Adipocyte (in vitro differentiated cells): ENCODE measurements around the gene VAV2.

ENCODE experiments used
- DNase-seq: peaks from one replicate; pipeline ENCODE4 v3.0.0-alpha.2; 2015; ENCODE audit warnings: low read depth
- H3K27me3 ChIP-seq: replicated peaks from 2 replicates; pipeline ENCODE4 v1.7.0; 2013; ENCODE audit warnings: mild to moderate bottlenecking, low read length, moderate library complexity; ENCODE audit not compliant: control insufficient read depth, insufficient read depth
- H3K36me3 ChIP-seq: 2 replicates; pipeline ENCODE4 v1.7.0; 2013; ENCODE audit warnings: low read length, mild to moderate bottlenecking, moderate library complexity; ENCODE audit not compliant: control insufficient read depth, insufficient read depth, severe bottlenecking
- H3K4me1 ChIP-seq: 2 replicates; pipeline ENCODE4 v1.7.0; 2013; ENCODE audit warnings: mild to moderate bottlenecking, low read length, moderate library complexity; ENCODE audit not compliant: control insufficient read depth, insufficient read depth
- H3K4me3 ChIP-seq: 2 replicates; pipeline ENCODE4 v1.7.0; 2013; ENCODE audit warnings: mild to moderate bottlenecking, low read length, moderate library complexity
- H3K9ac ChIP-seq: 2 replicates; pipeline ENCODE4 v1.7.0; 2013; ENCODE audit warnings: mild to moderate bottlenecking, low read length, moderate library complexity
- H3K9me3 ChIP-seq: 2 replicates; pipeline ENCODE4 v1.7.0; 2013; ENCODE audit warnings: mild to moderate bottlenecking, low read length, moderate library complexity; ENCODE audit not compliant: control insufficient read depth

The VAV2 gene

GRCh38 chr9:133951265-133951664, 40.9 kb downstream of the VAV2 start:
- no peak overlapping the region for H3K4me3 ChIP-seq
- H3K9me3 ChIP-seq = no peaks in the 10 kb centered on the region
- DNase-seq = no peak
- no peak overlapping the region for H3K9ac ChIP-seq
- H3K36me3 ChIP-seq = no peaks in the 10 kb centered on the region
- H3K27me3 ChIP-seq = no peaks in the 10 kb centered on the region
- H3K4me1 ChIP-seq = peaks cover 17% of the 10 kb centered on the region

DNA sequence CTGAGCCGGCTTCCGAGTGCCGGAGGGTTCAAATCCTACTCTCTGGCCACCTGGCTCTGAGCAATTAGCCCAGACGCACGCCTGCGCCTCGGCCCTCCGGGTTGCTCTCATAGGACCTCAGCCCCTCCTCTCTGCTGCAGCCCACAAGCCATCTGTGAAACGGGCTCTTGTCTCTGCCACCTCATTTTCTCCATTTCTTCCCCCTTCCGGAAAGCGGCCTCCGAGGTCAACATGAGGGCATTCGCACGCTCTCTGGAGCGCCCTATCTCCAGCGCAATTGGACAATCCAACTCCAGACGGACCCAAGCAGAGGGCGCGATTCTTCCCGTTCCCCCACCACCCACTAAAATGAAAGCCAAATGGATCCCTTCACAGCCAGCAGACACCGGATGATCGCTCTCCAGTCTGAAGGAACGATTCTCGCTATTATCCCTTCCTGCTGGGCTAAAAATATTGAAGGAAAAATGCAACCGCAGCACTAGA, 41.5 kb downstream of the VAV2 start:
- no peaks in the 10 kb centered on the region for H3K36me3 ChIP-seq
- peak; percentile 36 for DNase-seq
- H3K9me3 ChIP-seq = no peaks in the 10 kb centered on the region
- no peaks in the 10 kb centered on the region for H3K27me3 ChIP-seq
- peak overlapping the region; percentile 64 for H3K4me3 ChIP-seq
- peaks cover 11% of the 10 kb centered on the region for H3K4me1 ChIP-seq
- H3K9ac ChIP-seq = no peak overlapping the region

- no peaks in the 10 kb centered on the region for H3K9me3 ChIP-seq
- peaks cover 11% of the 10 kb centered on the region for H3K4me1 ChIP-seq
- no peak overlapping the region for H3K9ac ChIP-seq
- peak overlapping the region; percentile 64 for H3K4me3 ChIP-seq
- no peak for DNase-seq
- H3K36me3 ChIP-seq = no peaks in the 10 kb centered on the region
- H3K27me3 ChIP-seq = no peaks in the 10 kb centered on the region
Observed at GRCh38 chr9:133950192-133950591, 41.9 kb downstream of the VAV2 start.

DNA sequence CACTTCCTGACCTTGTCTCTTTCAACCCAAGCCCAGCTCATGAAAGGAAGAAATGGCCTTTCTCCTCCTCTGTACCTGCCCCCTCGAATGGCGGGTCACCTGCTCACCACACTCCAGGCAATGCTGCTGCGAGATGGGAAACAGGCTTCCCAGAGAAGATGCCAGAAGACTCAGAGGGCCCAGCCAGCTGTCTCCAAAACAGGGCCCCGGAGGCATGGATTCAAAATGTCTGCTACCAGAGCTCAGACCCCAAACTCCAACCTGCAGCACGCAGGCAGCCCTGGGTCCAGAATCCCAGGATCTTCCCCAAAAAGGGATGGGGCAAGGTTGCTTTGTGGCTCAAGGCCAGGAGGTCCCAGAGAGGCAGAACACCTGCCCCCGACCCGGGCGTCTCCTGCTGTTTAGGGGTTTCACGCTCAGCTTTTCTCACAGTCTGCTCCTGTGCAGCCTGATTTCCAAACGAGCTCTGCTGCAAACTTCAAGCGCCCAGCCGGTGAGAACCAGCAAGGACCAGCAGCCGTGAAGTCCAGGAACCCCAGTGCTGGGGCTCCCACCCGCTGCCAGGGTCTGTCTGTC, 42.5 kb downstream of the VAV2 start:
- no peak for DNase-seq
- H3K27me3 ChIP-seq = no peaks in the 10 kb centered on the region

GRCh38 chr9:133948561-133949485, 43.3 kb downstream of the VAV2 start:
- no peaks in the 10 kb centered on the region for H3K27me3 ChIP-seq
- H3K4me1 ChIP-seq = peaks cover 11% of the 10 kb centered on the region
- H3K9ac ChIP-seq = no peak overlapping the region
- DNase-seq = no peak
- H3K9me3 ChIP-seq = no peaks in the 10 kb centered on the region
- no peaks in the 10 kb centered on the region for H3K36me3 ChIP-seq
- no peak overlapping the region for H3K4me3 ChIP-seq

More for the DNA sequence above, 42.5 kb downstream of the VAV2 start:
- peaks cover 11% of the 10 kb centered on the region for H3K4me1 ChIP-seq
- no peaks in the 10 kb centered on the region for H3K36me3 ChIP-seq
- H3K9ac ChIP-seq = no peak overlapping the region
- H3K9me3 ChIP-seq = no peaks in the 10 kb centered on the region
- no peak overlapping the region for H3K4me3 ChIP-seq

DNA sequence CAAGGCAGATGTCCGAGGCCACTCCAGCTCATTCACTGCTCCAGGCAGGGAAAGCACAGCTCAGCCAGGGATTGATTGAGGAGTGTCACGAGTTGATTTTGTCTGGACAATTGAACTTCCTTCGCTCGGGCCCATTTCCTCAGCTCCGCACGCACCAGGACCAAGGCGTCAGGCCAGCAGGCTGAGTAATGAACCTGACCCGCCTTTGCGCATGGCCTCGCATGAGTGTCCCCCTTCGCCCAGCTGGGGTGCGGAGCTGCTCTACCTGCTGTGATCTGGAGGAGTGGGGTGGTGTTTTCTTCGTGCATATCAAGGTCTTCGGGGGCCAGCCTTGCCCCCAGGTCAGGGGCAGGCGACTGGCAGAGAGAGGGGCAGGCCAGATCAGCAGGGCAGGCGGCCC, 44.0 kb downstream of the VAV2 start:
- Histone ChIP-seq H3K4me1 (peaks cover 11% of the 10 kb centered on the region), H3K9me3 (no peaks in the 10 kb centered on the region), H3K36me3 (no peaks in the 10 kb centered on the region), H3K9ac (no peak overlapping the region), H3K27me3 (no peaks in the 10 kb centered on the region), H3K4me3 (no peak overlapping the region)
- no peak for DNase-seq

- Histone ChIP-seq H3K4me3 (no peak overlapping the region), H3K36me3 (no peaks in the 10 kb centered on the region), H3K27me3 (no peaks in the 10 kb centered on the region), H3K4me1 (peaks cover 16% of the 10 kb centered on the region), H3K9ac (no peak overlapping the region), H3K9me3 (no peaks in the 10 kb centered on the region)
- DNase-seq = no peak
Observed at GRCh38 chr9:133946840-133947486, 45.2 kb downstream of the VAV2 start.

GRCh38 chr9:133945977-133946753, 46.0 kb downstream of the VAV2 start:
- H3K9ac ChIP-seq = no peak overlapping the region
- no peaks in the 10 kb centered on the region for H3K9me3 ChIP-seq
- no peaks in the 10 kb centered on the region for H3K27me3 ChIP-seq
- peaks cover 16% of the 10 kb centered on the region for H3K4me1 ChIP-seq
- DNase-seq = no peak
- no peak overlapping the region for H3K4me3 ChIP-seq
- H3K36me3 ChIP-seq = no peaks in the 10 kb centered on the region

DNA sequence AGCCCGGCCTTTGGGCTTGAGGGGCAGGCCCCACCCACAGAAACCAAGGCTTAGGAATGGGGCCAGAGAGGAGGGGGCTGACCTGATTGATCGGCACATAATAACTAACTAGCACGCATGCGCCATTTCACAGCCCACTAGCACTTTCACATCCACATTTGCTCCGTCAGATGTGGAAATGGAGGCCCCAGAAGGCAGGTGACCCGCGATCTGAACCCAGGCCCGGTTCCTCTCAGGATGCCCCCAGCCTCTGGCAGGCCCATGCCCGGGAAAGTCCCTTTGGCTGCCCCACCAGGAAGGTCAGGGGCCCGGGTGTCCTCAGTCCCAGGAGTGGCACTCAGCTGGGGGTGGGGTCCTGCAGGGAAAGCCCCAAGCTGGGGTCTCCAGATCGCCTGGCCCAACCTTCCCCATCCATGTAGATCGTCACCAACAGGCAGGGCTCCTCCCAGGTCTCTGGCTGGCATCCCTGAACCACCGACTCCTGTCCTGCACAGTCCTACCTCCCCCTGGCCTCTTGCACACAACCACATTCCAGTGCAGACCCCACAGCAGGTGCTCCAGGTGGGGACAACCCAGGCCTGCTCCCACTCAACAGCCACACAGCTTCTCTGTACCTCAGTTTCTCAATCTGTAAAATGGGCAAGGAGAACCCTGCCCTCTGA, 46.7 kb downstream of the VAV2 start:
- no peak for DNase-seq
- H3K4me1 ChIP-seq = peaks cover 9% of the 10 kb centered on the region
- H3K36me3 ChIP-seq = no peaks in the 10 kb centered on the region
- no peaks in the 10 kb centered on the region for H3K27me3 ChIP-seq
- no peak overlapping the region for H3K9ac ChIP-seq
- no peaks in the 10 kb centered on the region for H3K9me3 ChIP-seq
- H3K4me3 ChIP-seq = no peak overlapping the region

DNA sequence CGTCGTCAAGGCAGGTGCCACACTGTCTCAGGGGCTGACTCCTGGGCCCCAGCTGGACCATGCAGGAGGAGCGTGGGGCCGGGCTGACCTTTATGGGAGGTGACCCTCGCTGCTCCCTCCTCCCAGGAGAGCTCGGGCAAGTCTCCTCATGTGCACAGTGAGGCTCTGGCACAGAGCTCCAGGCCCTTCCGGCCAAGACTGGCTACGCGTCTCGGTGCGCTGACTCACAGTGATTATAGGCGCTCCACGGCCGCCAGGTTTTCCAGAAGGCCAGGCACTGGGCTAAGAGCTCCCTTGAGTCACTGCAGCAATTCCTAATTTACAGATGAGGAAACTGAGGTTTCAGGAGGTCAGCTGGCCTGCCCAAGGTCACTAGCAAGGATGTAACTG, 47.4 kb downstream of the VAV2 start:
- Histone ChIP-seq H3K9ac (no peak overlapping the region), H3K4me3 (no peak overlapping the region), H3K9me3 (no peaks in the 10 kb centered on the region), H3K36me3 (no peaks in the 10 kb centered on the region), H3K4me1 (peaks cover 7% of the 10 kb centered on the region), H3K27me3 (no peaks in the 10 kb centered on the region)
- peak; percentile 76 for DNase-seq
